Activated CD8-positive, alpha-beta memory T cell treated with anti-CD3 and anti-CD28 coated beads for 24 hours (primary cell): ENCODE results near the gene CDC34.

Experiments
- DNase-seq: peaks from one replicate; pipeline ENCODE4 v3.0.0-alpha.2; 2020

Gene CDC34

DNA sequence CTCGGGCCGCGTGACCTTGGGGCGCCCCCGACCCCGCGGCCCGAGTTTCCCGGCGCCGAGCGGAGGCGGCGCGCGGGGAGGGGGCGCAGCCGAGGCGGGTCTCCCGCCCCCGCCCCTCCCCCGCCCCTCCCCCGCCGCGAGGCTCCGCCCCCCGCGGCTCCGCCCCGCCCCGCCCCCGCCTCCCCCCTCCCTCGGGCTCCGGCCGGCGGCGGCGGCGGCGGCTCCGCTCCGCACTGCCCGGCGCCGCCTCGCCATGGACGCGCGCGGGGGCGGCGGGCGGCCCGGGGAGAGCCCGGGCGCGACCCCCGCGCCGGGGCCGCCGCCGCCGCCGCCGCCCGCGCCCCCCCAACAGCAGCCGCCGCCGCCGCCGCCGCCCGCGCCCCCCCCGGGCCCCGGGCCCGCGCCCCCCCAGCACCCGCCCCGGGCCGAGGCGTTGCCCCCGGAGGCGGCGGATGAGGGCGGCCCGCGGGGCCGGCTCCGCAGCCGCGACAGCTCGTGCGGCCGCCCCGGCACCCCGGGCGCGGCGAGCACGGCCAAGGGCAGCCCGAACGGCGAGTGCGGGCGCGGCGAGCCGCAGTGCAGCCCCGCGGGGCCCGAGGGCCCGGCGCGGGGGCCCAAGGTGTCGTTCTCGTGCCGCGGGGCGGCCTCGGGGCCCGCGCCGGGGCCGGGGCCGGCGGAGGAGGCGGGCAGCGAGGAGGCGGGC lies 58.3 kb downstream of the CDC34 start, which contains the start of gene HCN2:
HCN2 (plus strand) TSS at position 189 of the 703 bp plus-strand sequence; CDS start at position 254, 65 bp downstream.
- no peak for DNase-seq

DNA sequence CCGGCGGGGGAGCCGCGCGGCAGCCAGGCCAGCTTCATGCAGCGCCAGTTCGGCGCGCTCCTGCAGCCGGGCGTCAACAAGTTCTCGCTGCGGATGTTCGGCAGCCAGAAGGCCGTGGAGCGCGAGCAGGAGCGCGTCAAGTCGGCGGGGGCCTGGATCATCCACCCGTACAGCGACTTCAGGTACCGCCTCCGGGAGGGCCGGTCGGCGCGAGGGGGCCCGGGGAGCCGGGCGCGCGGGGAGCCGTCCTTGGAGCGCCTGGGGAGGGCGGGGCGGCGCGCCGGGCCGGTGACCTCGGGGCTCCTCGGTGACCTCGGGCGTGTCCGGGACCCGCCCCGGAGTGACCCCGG lies 58.8 kb downstream of the CDC34 start:
- no peak for DNase-seq

DNA sequence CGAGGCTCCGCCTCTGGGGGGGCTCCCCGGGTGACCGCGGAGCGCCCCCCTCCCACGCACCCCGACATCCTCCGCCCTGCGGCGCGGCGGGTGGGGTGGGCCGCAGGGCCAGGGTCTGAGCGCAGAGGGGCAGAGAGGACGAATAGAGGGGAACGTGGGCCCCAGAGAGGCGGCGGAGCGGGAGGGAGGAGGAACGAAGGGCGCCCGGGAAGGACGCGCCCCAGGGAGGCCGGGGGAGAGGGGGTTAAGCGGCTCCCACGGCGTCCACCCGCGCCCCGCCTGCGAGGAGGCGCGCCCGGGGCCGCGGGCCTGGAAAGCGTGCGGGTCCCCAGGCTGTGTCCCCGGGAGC lies 59.2 kb downstream of the CDC34 start:
- no peak for DNase-seq

DNA sequence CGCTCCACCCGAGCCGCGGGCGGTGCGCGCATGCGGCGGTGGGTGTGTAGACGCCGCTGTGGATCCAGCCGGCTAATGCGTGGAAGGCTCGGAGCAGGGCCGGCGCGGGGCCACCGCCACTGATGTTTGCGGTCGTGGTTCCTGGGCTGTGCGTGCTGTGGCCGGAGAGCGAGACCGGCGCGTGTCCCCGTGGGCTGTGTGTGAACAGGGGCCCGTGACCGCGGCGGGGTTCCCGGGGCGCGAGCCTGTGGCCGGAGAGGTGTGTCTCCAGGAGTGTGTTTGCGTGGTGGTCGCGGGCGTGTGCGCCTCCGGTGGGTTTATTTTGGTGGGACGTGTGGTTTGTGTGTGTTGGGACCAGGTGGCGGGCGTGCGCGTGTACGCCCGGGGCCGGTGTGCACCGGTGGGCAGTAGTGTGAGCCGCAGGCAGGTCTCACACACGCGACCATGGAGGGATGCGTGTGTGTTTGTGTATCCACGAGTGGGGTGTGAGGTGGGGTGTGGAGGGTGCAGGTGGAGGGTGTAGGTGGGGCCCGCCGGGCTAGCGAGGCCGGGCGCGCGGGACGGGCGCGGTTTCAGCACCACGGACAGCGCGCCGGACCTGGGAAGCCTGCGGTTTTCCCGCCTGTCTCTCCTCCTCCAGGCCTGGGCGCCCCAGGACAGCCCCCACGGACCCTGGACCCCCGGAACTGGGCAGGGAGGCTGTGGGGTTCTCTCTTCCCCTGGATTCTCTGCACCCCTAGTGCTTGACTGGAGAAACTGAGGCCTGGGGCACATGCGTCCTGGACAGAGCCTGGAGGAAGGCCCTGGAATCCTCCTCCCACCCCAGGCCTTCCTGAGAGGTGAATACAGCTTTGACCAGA lies 59.8 kb downstream of the CDC34 start:
- no peak for DNase-seq
